Trophoblast cell (in vitro differentiated cells and primary cell): ENCODE results near the gene CCNQ.

Experiments
- DNase-seq, 2 donors: peaks; one replicate each; pipeline ENCODE4 v3.0.0-alpha.2; 2016
- H2AFZ ChIP-seq: 2 replicates; pipeline ENCODE4 v1.6.1; 2013; ENCODE audit warnings: low read length, moderate library complexity, mild to moderate bottlenecking; ENCODE audit not compliant: insufficient read depth, poor library complexity
- H2AK5ac ChIP-seq: 2 replicates; pipeline ENCODE4 v1.6.1; 2013; ENCODE audit warnings: mild to moderate bottlenecking, low read length
- H2BK120ac ChIP-seq: 2 replicates; pipeline ENCODE4 v1.6.1; 2013; ENCODE audit warnings: low read length, mild to moderate bottlenecking, moderate library complexity; ENCODE audit not compliant: insufficient read depth, poor library complexity
- H2BK12ac ChIP-seq: 2 replicates; pipeline ENCODE4 v1.6.1; 2013; ENCODE audit warnings: mild to moderate bottlenecking, low read length, moderate library complexity
- H2BK5ac ChIP-seq: 2 replicates; pipeline ENCODE4 v1.6.1; 2013; ENCODE audit warnings: low read length, low read depth, moderate library complexity, mild to moderate bottlenecking; ENCODE audit not compliant: poor library complexity
- H3K14ac ChIP-seq: 2 replicates; pipeline ENCODE4 v1.6.1; 2013; ENCODE audit warnings: mild to moderate bottlenecking, low read length
- H3K18ac ChIP-seq: 2 replicates; pipeline ENCODE4 v1.6.1; 2013; ENCODE audit warnings: mild to moderate bottlenecking, low read length
- H3K23ac ChIP-seq: 2 replicates; pipeline ENCODE4 v1.6.1; 2013; ENCODE audit warnings: low read length
- H3K27ac ChIP-seq: 2 replicates; pipeline ENCODE4 v1.5.1; 2013; ENCODE audit warnings: low read depth, mild to moderate bottlenecking, inconsistent platforms, low read length, moderate library complexity
- H3K27me3 ChIP-seq: 2 replicates; pipeline ENCODE4 v1.6.1; 2013; ENCODE audit warnings: inconsistent platforms, mild to moderate bottlenecking, low read length, moderate library complexity; ENCODE audit not compliant: insufficient read depth
- H3K36me3 ChIP-seq, 2 experiments: 1 replicate in 1 of 2; 2 replicates in 1 of 2; pipeline ENCODE4 v1.6.1; 2013; ENCODE audit warnings: low read length in 2 of 2, mild to moderate bottlenecking in 2 of 2, moderate library complexity in 1 of 2; ENCODE audit not compliant: insufficient read depth in 2 of 2, control insufficient read depth in 1 of 2
- H3K4ac ChIP-seq: 2 replicates; pipeline ENCODE4 v1.6.1; 2013; ENCODE audit warnings: low read depth, mild to moderate bottlenecking, low read length, moderate library complexity
- H3K4me1 ChIP-seq, 2 experiments: 1 replicate in 1 of 2; 2 replicates in 1 of 2; pipeline ENCODE4 v1.6.1; 2013; ENCODE audit warnings: low read length in 2 of 2, mild to moderate bottlenecking in 2 of 2, moderate library complexity in 1 of 2; ENCODE audit not compliant: insufficient read depth in 2 of 2, control insufficient read depth in 1 of 2
- H3K4me2 ChIP-seq: 2 replicates; pipeline ENCODE4 v1.6.1; 2013; ENCODE audit warnings: inconsistent platforms, mild to moderate bottlenecking, low read length, moderate library complexity
- H3K4me3 ChIP-seq: 2 replicates; pipeline ENCODE4 v1.5.1; 2013; ENCODE audit warnings: mild to moderate bottlenecking, low read depth, low read length, inconsistent platforms
- H3K79me1 ChIP-seq: one replicate; pipeline ENCODE4 v1.6.1; 2013; ENCODE audit warnings: low read length
- H3K79me2 ChIP-seq: 2 replicates; pipeline ENCODE4 v1.6.1; 2013; ENCODE audit warnings: low read length, mild to moderate bottlenecking; ENCODE audit not compliant: control insufficient read depth, insufficient read depth, poor library complexity
- H3K9ac ChIP-seq: 2 replicates; pipeline ENCODE4 v1.6.1; 2013; ENCODE audit warnings: mild to moderate bottlenecking, low read length
- H3K9me3 ChIP-seq: 2 replicates; pipeline ENCODE4 v1.6.1; 2013; ENCODE audit warnings: low read depth, mild to moderate bottlenecking, control low read depth, inconsistent platforms, low read length; ENCODE audit not compliant: insufficient read depth
- H4K12ac ChIP-seq: 2 replicates; pipeline ENCODE4 v1.6.1; 2013; ENCODE audit warnings: low read depth, mild to moderate bottlenecking, low read length, moderate library complexity
- H4K8ac ChIP-seq: 2 replicates; pipeline ENCODE4 v1.6.1; 2013; ENCODE audit warnings: low read depth, mild to moderate bottlenecking, low read length, moderate library complexity
- H4K91ac ChIP-seq: one replicate; pipeline ENCODE4 v1.6.1; 2013; ENCODE audit warnings: low read depth, mild to moderate bottlenecking, low read length, moderate library complexity
- WGBS: extraction: QIAGEN DNeasy Blood & Tissue Kit; methylation state at CpG from one replicate; pipeline ENCODE4 v1.1.7; 2013; ENCODE audit warnings: missing lambda C conversion rate; ENCODE audit not compliant: insufficient read length, insufficient coverage; ENCODE audit errors: extremely low coverage; 5-methylcytosine and 5-hydroxymethylcytosine counted together

CCNQ gene

DNA sequence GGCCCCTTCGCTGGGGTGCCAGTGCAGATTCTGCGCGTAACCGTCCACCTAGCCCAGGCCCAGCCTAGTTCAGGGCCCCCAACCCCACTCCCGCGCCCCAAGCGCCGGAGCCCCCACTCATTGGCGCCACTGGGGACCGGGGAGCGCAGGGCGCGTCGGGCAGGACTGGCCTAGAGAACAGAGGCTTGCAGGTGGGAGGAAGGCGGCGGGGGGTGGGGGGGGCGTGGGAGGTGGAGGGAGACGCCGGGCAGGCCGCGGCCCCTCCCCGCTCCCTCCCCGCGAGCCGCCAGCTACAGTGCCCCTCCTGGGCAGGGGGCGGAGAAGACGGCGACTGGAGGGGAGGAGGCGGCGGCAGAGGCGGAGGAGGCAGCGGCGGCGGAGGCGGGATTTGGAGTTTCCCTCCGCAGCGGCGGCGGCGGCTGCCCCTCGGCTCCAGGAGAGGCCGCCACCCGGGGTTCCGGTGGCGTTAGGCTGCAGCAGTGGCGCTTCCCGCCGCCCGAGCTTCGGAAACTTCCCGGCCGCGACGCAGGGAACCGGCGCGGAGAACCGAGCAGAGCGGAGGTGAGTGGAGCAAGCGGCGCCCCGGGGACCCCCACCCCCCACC lies 43.2 kb upstream of the CCNQ start:
- no peak overlapping the region for H2BK120ac ChIP-seq
- no peak overlapping the region for H3K23ac ChIP-seq
- peaks cover 3 to 6% of the 10 kb centered on the region in 2 experiments for H3K4me1 ChIP-seq
- H3K9me3 ChIP-seq, result no peaks in the 10 kb centered on the region
- WGBS, result no CpG with 5 or more reads among the region's 62 CpGs
- H4K8ac ChIP-seq, result no peak overlapping the region
- no peak overlapping the region for H3K14ac ChIP-seq
- H3K36me3 ChIP-seq, result no peaks in the 10 kb centered on the region
- H2AFZ ChIP-seq, result no peak overlapping the region
- no peak overlapping the region for H4K12ac ChIP-seq
- H3K27ac ChIP-seq, result no peak overlapping the region
- H3K4me2 ChIP-seq, result no peak overlapping the region
- no peak overlapping the region for H2BK12ac ChIP-seq
- peaks cover 50% of the 10 kb centered on the region for H3K27me3 ChIP-seq
- H3K79me2 ChIP-seq, result no peaks in the 10 kb centered on the region
- H2AK5ac ChIP-seq, result no peak overlapping the region
- H3K79me1 ChIP-seq, result no peaks in the 10 kb centered on the region
- H4K91ac ChIP-seq, result no peak overlapping the region
- no peak overlapping the region for H2BK5ac ChIP-seq
- H3K18ac ChIP-seq, result no peak overlapping the region
- H3K4me3 ChIP-seq, result no peak overlapping the region
- H3K4ac ChIP-seq, result no peak overlapping the region
- no peak overlapping the region for H3K9ac ChIP-seq
- no peak for DNase-seq

DNA sequence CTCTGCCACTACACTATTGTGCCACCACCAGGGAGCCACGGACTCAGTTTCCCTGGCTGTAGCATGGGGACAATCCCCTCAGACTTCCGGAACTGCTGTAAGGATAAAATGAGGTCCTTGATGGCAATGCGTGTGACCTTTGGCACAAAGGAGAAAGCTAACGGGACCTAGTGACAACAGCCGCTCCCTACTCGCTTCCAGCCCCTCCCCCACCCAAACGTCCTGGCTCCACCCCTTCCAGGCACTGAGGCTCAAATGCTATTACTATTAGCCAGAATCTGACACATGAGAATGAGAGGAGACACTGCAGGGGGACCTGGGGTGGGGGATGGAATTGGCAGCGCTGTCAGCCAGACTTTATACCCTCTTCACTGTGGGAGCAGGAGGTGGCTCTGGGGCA lies 42.7 kb upstream of the CCNQ start:
- Histone ChIP-seq H2BK12ac (no peak overlapping the region), H4K91ac (no peak overlapping the region), H3K4ac (no peak overlapping the region), H3K27ac (no peak overlapping the region), H3K9ac (no peak overlapping the region), H3K18ac (no peak overlapping the region), H3K23ac (no peak overlapping the region), H2BK120ac (no peak overlapping the region), H3K4me3 (no peak overlapping the region), H3K27me3 (peaks cover 48% of the 10 kb centered on the region), H3K79me2 (no peaks in the 10 kb centered on the region), H3K9me3 (no peaks in the 10 kb centered on the region), H3K4me2 (no peak overlapping the region), H2AFZ (no peak overlapping the region), H3K14ac (no peak overlapping the region), H3K4me1 (peaks cover 3% of the 10 kb centered on the region in 2 experiments), H2BK5ac (no peak overlapping the region), H2AK5ac (no peak overlapping the region), H3K36me3 (no peaks in the 10 kb centered on the region), H4K12ac (no peak overlapping the region), H3K79me1 (no peaks in the 10 kb centered on the region), H4K8ac (no peak overlapping the region)
- no peak for DNase-seq
- no CpG with 5 or more reads among the region's 8 CpGs for WGBS

DNA sequence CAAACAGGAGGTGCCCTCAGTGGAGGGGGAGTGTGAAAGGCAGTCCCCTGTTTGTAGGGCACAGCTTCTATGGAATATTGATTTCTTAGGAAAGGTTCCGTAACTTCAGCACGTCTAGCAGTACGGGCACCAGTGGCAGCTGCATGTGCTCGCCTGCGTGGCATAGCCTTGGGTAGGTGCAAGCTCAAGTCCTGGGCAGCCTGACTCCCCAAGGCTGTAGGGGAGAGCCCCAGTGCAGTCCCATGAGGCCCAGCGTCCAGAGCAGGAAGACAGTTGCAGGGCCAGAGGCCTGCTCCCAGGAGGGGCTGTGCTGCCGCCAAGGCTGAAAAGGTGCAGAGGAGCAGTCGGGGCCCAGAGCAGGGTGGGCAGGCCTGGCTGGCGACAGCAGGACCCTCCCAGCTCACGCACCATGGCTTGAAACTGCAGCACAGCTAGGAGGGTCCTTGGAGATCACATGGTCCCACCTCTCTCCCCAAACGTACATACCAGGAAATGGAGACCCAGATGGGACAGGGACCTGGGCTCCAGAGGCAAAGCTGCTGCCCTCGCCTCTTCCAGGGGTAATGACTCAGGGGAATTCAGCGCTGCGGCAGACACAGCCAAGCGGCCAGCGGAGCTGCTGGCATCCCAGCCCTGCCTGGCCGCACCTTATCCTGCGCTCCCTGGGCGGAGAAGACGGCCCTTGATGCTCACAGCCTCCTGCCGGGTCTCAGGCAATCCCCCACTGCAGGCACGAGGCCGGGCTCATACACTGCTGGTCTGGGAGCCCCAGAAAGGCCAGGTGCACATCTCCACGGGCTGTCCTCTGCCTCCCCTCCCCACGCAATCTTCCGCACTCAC lies 42.0 kb upstream of the CCNQ start:
- Histone ChIP-seq H4K8ac (no peak overlapping the region), H3K9me3 (no peaks in the 10 kb centered on the region), H3K27me3 (peaks cover 41% of the 10 kb centered on the region), H4K12ac (no peak overlapping the region), H3K9ac (no peak overlapping the region), H2AK5ac (no peak overlapping the region), H2BK12ac (no peak overlapping the region), H3K4me3 (no peak overlapping the region), H2BK5ac (no peak overlapping the region), H3K79me1 (no peaks in the 10 kb centered on the region), H4K91ac (no peak overlapping the region), H3K4ac (no peak overlapping the region), H3K18ac (no peak overlapping the region), H3K36me3 (no peaks in the 10 kb centered on the region), H3K79me2 (no peaks in the 10 kb centered on the region), H2BK120ac (no peak overlapping the region), H3K14ac (no peak overlapping the region), H3K4me1 (peaks cover 2 to 3% of the 10 kb centered on the region in 2 experiments), H3K23ac (no peak overlapping the region), H2AFZ (no peak overlapping the region), H3K27ac (no peak overlapping the region), H3K4me2 (no peak overlapping the region)
- WGBS, result no CpG with 5 or more reads among the region's 26 CpGs
- peak in 1 of 2 donors; percentile 34 for DNase-seq

DNA sequence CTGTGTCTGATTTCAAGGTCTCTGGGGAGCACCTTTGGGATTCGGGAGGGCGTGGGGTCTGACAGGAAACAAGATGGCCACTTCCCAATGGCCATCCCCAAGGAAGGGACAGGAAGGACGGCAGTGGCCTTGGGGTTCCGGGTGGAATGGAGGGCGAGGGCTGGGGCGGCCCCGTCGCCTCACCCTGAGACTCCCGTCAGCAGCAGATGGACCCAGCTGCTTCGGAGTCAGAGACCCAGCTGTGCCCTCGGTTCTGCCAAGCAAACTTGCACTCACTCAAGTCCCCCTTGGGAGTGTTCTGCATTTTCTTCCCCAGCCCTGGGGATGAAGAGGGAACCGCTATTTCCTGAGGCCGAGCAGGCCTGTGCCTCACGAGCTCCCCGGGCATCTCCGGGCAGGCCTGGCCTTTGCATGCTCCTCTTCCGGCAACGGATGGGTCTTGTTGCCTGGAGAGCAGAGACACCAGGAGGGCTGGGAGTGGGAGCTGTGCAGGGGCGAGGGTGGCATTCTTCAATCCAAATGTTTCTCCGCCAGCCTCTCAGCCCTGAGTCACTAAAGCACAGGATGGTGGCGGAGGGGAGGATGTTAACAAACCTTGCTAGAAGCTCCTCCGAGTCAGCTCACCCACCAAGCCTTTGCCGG lies 41.2 kb upstream of the CCNQ start:
- H3K4me1 ChIP-seq, result peaks cover 2 to 3% of the 10 kb centered on the region in 2 experiments
- no peaks in the 10 kb centered on the region for H3K9me3 ChIP-seq
- no peak overlapping the region for H3K4me3 ChIP-seq
- H3K36me3 ChIP-seq, result no peaks in the 10 kb centered on the region
- no peak overlapping the region for H3K9ac ChIP-seq
- no peak overlapping the region for H3K14ac ChIP-seq
- H2BK12ac ChIP-seq, result no peak overlapping the region
- no peak overlapping the region for H2BK5ac ChIP-seq
- no peaks in the 10 kb centered on the region for H3K79me2 ChIP-seq
- no peaks in the 10 kb centered on the region for H3K79me1 ChIP-seq
- H2BK120ac ChIP-seq, result no peak overlapping the region
- peaks cover 36% of the 10 kb centered on the region for H3K27me3 ChIP-seq
- no peak overlapping the region for H3K4ac ChIP-seq
- H4K12ac ChIP-seq, result no peak overlapping the region
- H3K27ac ChIP-seq, result no peak overlapping the region
- no peak for DNase-seq
- H3K23ac ChIP-seq, result no peak overlapping the region
- no peak overlapping the region for H3K4me2 ChIP-seq
- no CpG with 5 or more reads among the region's 23 CpGs for WGBS
- no peak overlapping the region for H2AFZ ChIP-seq
- no peak overlapping the region for H2AK5ac ChIP-seq
- no peak overlapping the region for H4K91ac ChIP-seq
- no peak overlapping the region for H4K8ac ChIP-seq
- H3K18ac ChIP-seq, result no peak overlapping the region
